Stimulated activated CD4-positive, alpha-beta T cell treated with anti-CD3 and anti-CD28 coated beads, Interleukin-15, amount 100 ng/mL, for 1 hour (primary cell): ENCODE measurements around the gene ELF2.
"Not testable (repeated sequence)": the region's sequence is repeated elsewhere in the genome, so short reads cannot be mapped to it uniquely, and the experiment has no call there.

Source experiments
- DNase-seq, 2 donors: peaks; one replicate each; pipeline ENCODE4 v3.0.0-alpha.2; 2020; ENCODE audit warnings: low read depth in 1 of 2, low spot score in 1 of 2

The ELF2 gene

GRCh38 chr4:139024686-139025085 lies 152.3 kb downstream of the ELF2 start:
- no peak for DNase-seq

- no peak for DNase-seq
Observed at GRCh38 chr4:139022835-139023234, 154.2 kb downstream of the ELF2 start.

DNA sequence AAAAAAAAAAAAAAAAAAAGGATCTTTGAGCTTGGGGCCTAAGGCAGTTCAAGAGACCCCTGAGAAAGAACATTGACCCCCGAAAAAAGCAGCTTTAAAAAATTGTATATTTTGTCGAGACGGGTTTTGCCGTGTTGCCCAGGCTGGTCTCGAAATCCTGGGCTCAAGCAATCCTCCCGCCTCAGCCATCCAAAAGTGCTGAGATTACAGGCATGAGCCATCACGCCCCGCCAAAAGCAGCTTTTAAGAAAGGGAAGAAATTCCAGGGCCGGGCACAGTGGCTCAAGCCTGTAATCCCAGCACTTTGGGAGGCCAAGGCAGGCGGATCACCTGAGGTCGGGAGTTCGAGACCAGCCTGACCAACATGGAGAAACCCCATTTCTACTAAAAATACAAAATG lies 155.9 kb downstream of the ELF2 start:
- DNase-seq: not testable (repeated sequence)

DNA sequence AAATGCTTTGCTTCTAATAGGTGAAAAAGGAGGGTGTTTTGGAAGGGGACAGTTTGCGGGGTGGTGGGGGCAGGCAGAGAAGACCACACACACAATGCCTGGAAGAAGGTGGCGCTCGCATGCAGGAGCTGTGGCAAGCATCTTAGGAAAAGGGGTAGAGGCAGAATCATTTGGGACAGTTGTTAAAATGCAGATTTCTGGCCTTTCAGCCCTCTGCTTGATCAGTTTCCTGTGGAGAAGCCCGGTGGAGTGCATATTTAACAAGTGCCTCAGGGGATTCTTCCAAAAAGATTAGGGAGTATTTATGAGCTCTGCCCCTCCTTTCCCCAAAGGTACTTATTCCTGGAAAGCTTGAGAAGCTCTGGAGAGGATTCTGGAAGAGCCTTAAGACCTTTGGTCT lies 156.6 kb downstream of the ELF2 start:
- no peak for DNase-seq

- DNase-seq: no peak
Observed at GRCh38 chr4:139018971-139019758, 157.9 kb downstream of the ELF2 start.

- no peak for DNase-seq
Observed at GRCh38 chr4:139018501-139018900, 158.5 kb downstream of the ELF2 start.

- no peak for DNase-seq
Observed at GRCh38 chr4:139017861-139018260, 159.2 kb downstream of the ELF2 start.

- DNase-seq: peak in 1 of 2 donors; percentile 39
Observed at GRCh38 chr4:139015948-139016471, 161.0 kb downstream of the ELF2 start.

DNA sequence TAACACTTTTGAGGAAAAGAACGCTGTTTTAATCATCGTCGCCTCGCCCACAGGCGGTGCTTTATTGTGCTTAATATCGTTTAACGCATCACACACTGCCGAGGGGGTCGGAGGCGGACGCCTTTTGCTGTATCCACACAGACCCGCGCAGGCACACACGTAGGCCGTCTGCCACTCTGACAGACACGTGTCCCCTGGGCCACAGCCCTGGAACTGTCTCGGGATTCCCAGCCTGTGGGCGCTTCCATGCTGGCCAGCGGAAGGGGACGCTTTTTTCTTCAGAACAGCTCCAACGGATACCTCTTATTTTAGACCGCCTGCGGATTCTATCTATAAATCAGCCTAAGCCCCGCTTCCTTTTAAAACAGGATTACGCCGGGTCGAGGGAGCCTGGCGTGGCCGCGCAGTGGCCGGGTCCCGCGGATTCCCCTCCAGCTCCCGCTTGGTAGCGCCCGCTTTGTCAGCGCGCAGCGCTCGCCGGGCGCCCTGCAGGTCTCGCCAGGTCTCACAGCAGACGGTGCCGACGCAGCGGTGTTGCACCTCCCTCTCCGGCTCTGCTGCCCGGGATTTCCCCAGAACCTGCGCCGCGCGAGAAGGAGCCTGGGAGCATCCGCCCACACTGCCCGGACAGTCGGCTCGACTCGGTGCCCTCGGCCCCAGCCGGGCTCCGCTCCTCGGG lies 161.6 kb downstream of the ELF2 start, which contains the start of gene NOCT:
Gene NOCT, plus strand, starts transcription at position 513 of the 679 bp plus-strand sequence. CDS start 201 bp downstream, outside the sequence.
- peak; percentile 78 to 86 for DNase-seq

DNA sequence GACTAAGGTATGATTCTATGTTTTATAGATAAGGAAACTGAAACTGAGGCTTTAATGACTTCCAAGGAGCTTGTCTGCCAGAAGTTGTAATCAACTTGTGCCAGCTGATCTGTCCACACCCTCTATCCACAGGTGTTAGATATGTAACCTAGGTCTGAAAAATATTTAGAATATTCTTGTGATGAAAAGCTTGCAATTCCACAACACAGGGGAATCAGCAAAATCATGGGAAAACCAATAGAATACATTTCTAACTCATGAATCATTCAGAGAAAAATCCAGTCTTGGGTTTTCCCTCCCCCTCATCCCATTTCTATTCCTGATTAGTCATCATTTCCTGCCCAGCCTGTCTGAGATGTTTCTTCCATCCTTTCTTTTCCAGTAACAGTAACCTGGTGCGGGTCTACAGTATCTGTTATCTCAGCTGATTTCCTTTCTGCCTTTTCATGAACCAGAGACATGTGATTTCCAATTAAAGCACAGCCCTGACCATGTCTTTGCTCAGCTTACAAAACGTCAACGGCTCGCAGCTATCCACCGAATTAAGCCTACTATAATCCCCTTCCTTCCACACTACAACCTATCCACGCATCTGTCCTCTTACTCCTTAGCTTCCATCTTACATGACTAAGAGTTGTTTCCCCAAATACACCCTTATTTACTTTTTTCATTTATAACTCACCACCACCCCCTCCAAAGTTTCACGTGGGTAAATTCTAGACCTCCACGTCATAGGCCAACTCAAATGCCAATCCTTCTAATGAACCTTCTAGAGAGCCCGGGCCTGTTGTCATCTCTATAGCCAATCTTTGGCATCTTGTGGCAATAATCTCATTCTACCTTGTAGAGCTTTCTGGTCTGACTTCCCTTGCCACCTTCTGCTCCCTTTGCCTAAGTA lies 162.4 kb downstream of the ELF2 start:
- DNase-seq: no peak

DNA sequence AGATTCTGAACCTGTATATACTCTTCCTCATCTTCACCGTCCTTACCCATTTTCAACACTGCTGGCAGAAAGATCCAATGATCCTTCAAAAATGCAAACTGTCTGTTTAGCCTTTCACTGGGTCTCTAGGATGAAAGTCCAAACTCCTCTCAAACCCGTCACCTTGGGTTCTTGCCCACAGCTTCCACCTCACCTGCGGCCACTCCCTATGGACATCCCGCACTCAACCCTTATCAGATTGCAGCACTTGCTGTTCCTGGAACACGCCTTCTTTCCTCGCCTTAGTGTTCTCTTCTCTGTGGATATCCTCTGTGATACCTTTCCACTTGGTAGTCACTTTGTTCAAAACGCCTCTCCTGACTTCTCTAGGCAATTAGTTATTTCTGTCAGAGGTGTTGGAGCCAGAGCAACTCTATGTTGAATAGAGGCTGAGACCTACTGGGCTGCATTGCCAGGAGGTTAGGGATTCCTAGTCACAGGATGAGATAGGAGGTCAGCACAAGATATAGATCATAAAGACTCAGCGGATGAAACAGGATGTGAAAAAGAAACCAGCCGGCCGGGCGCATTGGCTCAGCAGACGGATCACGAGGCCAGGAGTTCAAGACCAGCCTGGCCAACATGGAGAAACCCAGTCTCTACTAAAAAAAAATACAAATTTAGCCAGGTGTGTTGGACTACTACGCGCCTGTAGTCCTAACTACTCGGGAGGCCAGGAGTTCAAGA lies 165.6 kb downstream of the ELF2 start:
- DNase-seq: no peak

GRCh38 chr4:139009702-139010101 lies 167.3 kb downstream of the ELF2 start:
- no peak for DNase-seq

- DNase-seq: not testable (repeated sequence)
Observed at GRCh38 chr4:139008278-139008677, 168.7 kb downstream of the ELF2 start.

DNA sequence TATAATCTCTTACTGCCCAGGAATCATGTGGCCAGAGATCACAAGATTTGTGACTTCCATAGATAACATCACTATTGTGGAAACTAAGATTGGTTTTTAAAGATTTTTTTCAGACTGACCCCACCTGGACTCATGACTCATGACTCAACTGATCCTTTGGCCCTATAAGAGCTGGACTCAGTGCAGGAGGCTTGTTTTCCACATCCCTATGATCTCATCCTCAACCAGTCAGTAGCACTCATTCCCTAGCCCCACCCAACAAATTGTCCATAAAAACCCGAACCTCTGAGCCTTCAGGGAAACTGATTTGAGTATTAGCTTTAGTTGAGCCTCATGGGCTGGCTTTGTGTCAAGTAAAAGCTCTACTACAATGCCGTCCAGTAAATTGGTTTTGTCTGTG lies 169.4 kb downstream of the ELF2 start:
- no peak for DNase-seq
